Stimulated activated CD8-positive, alpha-beta memory T cell treated with anti-CD3 and anti-CD28 coated beads, Interleukin-4, amount 100 ng/mL, for 4 hours (primary cell): ENCODE data around the gene WFDC10B.
"Not testable (repeated sequence)": the region's sequence is repeated elsewhere in the genome, so short reads cannot be mapped to it uniquely, and the experiment has no call there.

Source experiments
- DNase-seq, 2 donors: peaks; one replicate each; pipeline ENCODE4 v3.0.0-alpha.2; 2020; ENCODE audit warnings: low read depth in 2 of 2, low spot score in 1 of 2

WFDC10B gene

GRCh38 chr20:45704969-45705637 lies at the start of gene WFDC10B:
TSS of gene WFDC10B (minus strand) at chr20:45705019. CDS start at chr20:45685992, 19,027 bp downstream.
- DNase-seq, result no peak

- DNase-seq, result no peak
Observed at GRCh38 chr20:45752746-45753145, 47.9 kb upstream of the WFDC10B start.

- no peak for DNase-seq
Observed at GRCh38 chr20:45751721-45752120, 46.9 kb upstream of the WFDC10B start.

- DNase-seq, result no peak
Observed at GRCh38 chr20:45745015-45745414, 40.2 kb upstream of the WFDC10B start.

GRCh38 chr20:45742596-45742995 lies 37.8 kb upstream of the WFDC10B start:
- DNase-seq, result no peak

- DNase-seq, result no peak
Observed at GRCh38 chr20:45735988-45736387, 31.2 kb upstream of the WFDC10B start.

GRCh38 chr20:45735552-45735951 lies 30.7 kb upstream of the WFDC10B start:
- no peak for DNase-seq

- no peak for DNase-seq
Observed at GRCh38 chr20:45732199-45732598, 27.4 kb upstream of the WFDC10B start.

- DNase-seq, result no peak
Observed at GRCh38 chr20:45727044-45727443, 22.2 kb upstream of the WFDC10B start.

GRCh38 chr20:45725134-45725533 lies 20.3 kb upstream of the WFDC10B start:
- DNase-seq, result no peak

GRCh38 chr20:45722047-45722446 lies 17.2 kb upstream of the WFDC10B start, which contains the start of gene SPINT4:
TSS of gene SPINT4 (plus strand) at chr20:45722347. CDS start at chr20:45722368, 21 bp downstream.
- no peak for DNase-seq

- DNase-seq, result not testable (repeated sequence)
Observed at GRCh38 chr20:45716141-45716688, 11.4 kb upstream of the WFDC10B start.

GRCh38 chr20:45701873-45702272 lies 2.9 kb downstream of the WFDC10B start, which contains the start of gene WFDC13:
TSS of gene WFDC13 (plus strand) at chr20:45702038. CDS start at chr20:45702124, 86 bp downstream.
- DNase-seq, result no peak

GRCh38 chr20:45701104-45701503 lies 3.7 kb downstream of the WFDC10B start:
- DNase-seq, result no peak

- no peak for DNase-seq
Observed at GRCh38 chr20:45695496-45695895, 9.3 kb downstream of the WFDC10B start.

- DNase-seq, result not testable (repeated sequence)
Observed at GRCh38 chr20:45693346-45693745, 11.5 kb downstream of the WFDC10B start.

- no peak for DNase-seq
Observed at GRCh38 chr20:45685896-45686295, 18.9 kb downstream of the WFDC10B start.

GRCh38 chr20:45679650-45680049 lies 25.2 kb downstream of the WFDC10B start:
- no peak for DNase-seq

- no peak for DNase-seq
Observed at GRCh38 chr20:45672765-45673164, 32.1 kb downstream of the WFDC10B start.

- no peak for DNase-seq
Observed at GRCh38 chr20:45670139-45670538, 34.7 kb downstream of the WFDC10B start, which contains the start of gene WFDC11. TSS of gene WFDC11 (minus strand) at chr20:45670239. CDS start at chr20:45650600, 19,639 bp downstream.

- DNase-seq, result not testable (repeated sequence)
Observed at GRCh38 chr20:45657038-45657437, 47.8 kb downstream of the WFDC10B start.

GRCh38 chr20:45651726-45652125 lies 53.1 kb downstream of the WFDC10B start:
- DNase-seq, result not testable (repeated sequence)
